C4-2B (cell line): ENCODE data around the gene MEOX1.

ENCODE experiments used
- CTCF ChIP-seq: fragments of 450-650 bp; conservative IDR thresholded peaks from 2 replicates; pipeline ENCODE4 v1.5.1; 2017; ENCODE audit warnings: mild to moderate bottlenecking
- ZFX ChIP-seq: fragments of 450-650 bp; IDR thresholded peaks from 2 replicates; pipeline ENCODE4 v1.6.1; 2017

- TF ChIP-seq CTCF (no peak), ZFX (no peak)
Observed at GRCh38 chr17:43698678-43699437, 37.1 kb upstream of the MEOX1 start.
